GM20000 (cell line): ENCODE data around the gene LIN28A.

ENCODE experiments used
- DNase-seq: peaks from one replicate; pipeline ENCODE4 v3.0.0; 2012; ENCODE audit warnings: low spot score
- CTCF ChIP-seq: IDR thresholded peaks from 2 replicates; pipeline ENCODE4 v1.5.1; 2012; ENCODE audit warnings: mild to moderate bottlenecking, control low read depth; ENCODE audit errors: extremely low read depth, missing control alignments

Gene LIN28A

GRCh38 chr1:26417111-26417759 lies 6.6 kb downstream of the LIN28A start:
- TF ChIP-seq CTCF, result peak; percentile 98
- peak; percentile 87 for DNase-seq

GRCh38 chr1:26418865-26419349 lies 8.3 kb downstream of the LIN28A start:
- no peak for TF ChIP-seq CTCF
- no peak for DNase-seq

- no peak for TF ChIP-seq CTCF
- DNase-seq, result no peak
Measured at GRCh38 chr1:26419494-26419893, 8.9 kb downstream of the LIN28A start.

GRCh38 chr1:26429721-26430120 lies 19.1 kb downstream of the LIN28A start:
- DNase-seq, result no peak
- no peak for TF ChIP-seq CTCF

GRCh38 chr1:26431979-26432695 lies 21.5 kb downstream of the LIN28A start, which contains the start of gene DHDDS:
Gene DHDDS, plus strand, starts transcription at chr1:26432321. Its CDS starts 625 bp downstream, at chr1:26432946.
- no peak for TF ChIP-seq CTCF
- DNase-seq, result peak; percentile 95

GRCh38 chr1:26432793-26433192 lies 22.2 kb downstream of the LIN28A start:
- no peak for TF ChIP-seq CTCF
- no peak for DNase-seq

GRCh38 chr1:26434161-26434752 lies 23.6 kb downstream of the LIN28A start:
- no peak for TF ChIP-seq CTCF
- DNase-seq, result no peak
